ENCODE data around the gene MAP10.
"Not testable (repeated sequence)": the region's sequence is repeated elsewhere in the genome, so short reads cannot be mapped to it uniquely, and the experiment has no call there.

MAP10 gene

GRCh38 chr1:232805269-232806185 lies at the start of gene MAP10:
MAP10 (plus strand) TSS chr1:232805416; CDS start chr1:232805450, 34 bp downstream.
- no peak for DNase-seq (ENCODE audit: low read depth)

GRCh38 chr1:232764458-232765251 lies 40.6 kb upstream of the MAP10 start:
- no peak for DNase-seq (ENCODE audit: low read depth)

- no peak for DNase-seq (ENCODE audit: low read depth)
These were observed 39.7 kb upstream of the MAP10 start for GRCh38 chr1:232765542-232765941.

- no peak for DNase-seq (ENCODE audit: low read depth)
These were observed 38.9 kb upstream of the MAP10 start for GRCh38 chr1:232766241-232766890.

GRCh38 chr1:232766904-232767303 lies 38.3 kb upstream of the MAP10 start:
- no peak for DNase-seq (ENCODE audit: low read depth)

GRCh38 chr1:232767305-232768074 lies 37.7 kb upstream of the MAP10 start:
- DNase-seq (ENCODE audit: low read depth) = peak; percentile 46

- no peak for DNase-seq (ENCODE audit: low read depth)
These were observed 36.4 kb upstream of the MAP10 start for GRCh38 chr1:232768793-232769192.

GRCh38 chr1:232769733-232770132 lies 35.5 kb upstream of the MAP10 start:
- DNase-seq (ENCODE audit: low read depth) = no peak

- no peak for DNase-seq (ENCODE audit: low read depth)
These were observed 31.5 kb upstream of the MAP10 start for GRCh38 chr1:232773752-232774151.

- DNase-seq (ENCODE audit: low read depth) = no peak
These were observed 28.6 kb upstream of the MAP10 start for GRCh38 chr1:232776526-232777106.

GRCh38 chr1:232780354-232780753 lies 24.9 kb upstream of the MAP10 start:
- DNase-seq (ENCODE audit: low read depth) = no peak

- no peak for DNase-seq (ENCODE audit: low read depth)
These were observed 20.4 kb upstream of the MAP10 start for GRCh38 chr1:232784794-232785193.

- not testable (repeated sequence) for DNase-seq (ENCODE audit: low read depth)
These were observed 19.6 kb upstream of the MAP10 start for GRCh38 chr1:232785630-232786029.

GRCh38 chr1:232786845-232787455 lies 18.3 kb upstream of the MAP10 start:
- no peak for DNase-seq (ENCODE audit: low read depth)

GRCh38 chr1:232788235-232788872 lies 16.9 kb upstream of the MAP10 start:
- no peak for DNase-seq (ENCODE audit: low read depth)

- DNase-seq (ENCODE audit: low read depth) = no peak
These were observed 15.6 kb upstream of the MAP10 start for GRCh38 chr1:232789651-232790050.

- no peak for DNase-seq (ENCODE audit: low read depth)
These were observed 12.3 kb upstream of the MAP10 start for GRCh38 chr1:232792949-232793348.

GRCh38 chr1:232793944-232794343 lies 11.3 kb upstream of the MAP10 start:
- peak; percentile 26 for DNase-seq (ENCODE audit: low read depth)

GRCh38 chr1:232795497-232796053 lies 9.6 kb upstream of the MAP10 start:
- DNase-seq (ENCODE audit: low read depth) = no peak

Data from HS-5 (cell line).